Thoracic aorta endothelial cell (primary cell): ENCODE data around the gene UBXN4. TPM values are rescaled to one million over a fixed set of nuclear protein-coding genes. Genes with fewer than 3 reads are reported as not detected.

Experiments
- small RNA-seq: library from RNA; depleted of rRNA; stranded (forward); fragments of <200 nt; gene quantifications from one replicate; pipeline ENCODE3, GENCODE V24; 2012
- total RNA-seq: library from RNA; depleted of rRNA; stranded (reverse); fragments of >200 nt; gene quantifications from 2 replicates; pipeline ENCODE4 v1.2.3, GENCODE V29; 2012

Gene UBXN4
- total RNA-seq: 114 and 121 TPM in 2 replicates

GRCh38 chr2:135741395-135742324 is at the start of gene UBXN4:
Gene UBXN4, plus strand, starts transcription at chr2:135741855. Its CDS starts 75 bp downstream, at chr2:135741930.

Small RNA genes within 50 kb of the gene (small RNA-seq; reads per million reads assigned to genes)
- gene RF00019: not detected

Other genes with a start within 250 kb of the UBXN4 start
- gene ZRANB3, start 210.6 kb upstream of the UBXN4 start, total RNA-seq: 8.4 and 9.5 TPM in 2 replicates
- 25.0 and 37.8 TPM in 2 replicates for gene R3HDM1, start 210.4 kb upstream of the UBXN4 start, total RNA-seq
- under 0.01 TPM in 2 replicates for gene LCT, start 95.3 kb downstream of the UBXN4 start, total RNA-seq
- gene MCM6, start 134.6 kb downstream of the UBXN4 start, total RNA-seq: 36.6 and 50.0 TPM in 2 replicates
- gene DARS1, start 243.8 kb downstream of the UBXN4 start, total RNA-seq: 99.9 and 113 TPM in 2 replicates